Measurements from ENCODE around the gene LAMB3. TPM values are rescaled to one million over a fixed set of nuclear protein-coding genes. Genes with fewer than 3 reads are reported as not detected.

LAMB3 gene
- total and polyA plus RNA-seq, 12 donors: 8.2 to 117 (median 34.7) TPM

DNA sequence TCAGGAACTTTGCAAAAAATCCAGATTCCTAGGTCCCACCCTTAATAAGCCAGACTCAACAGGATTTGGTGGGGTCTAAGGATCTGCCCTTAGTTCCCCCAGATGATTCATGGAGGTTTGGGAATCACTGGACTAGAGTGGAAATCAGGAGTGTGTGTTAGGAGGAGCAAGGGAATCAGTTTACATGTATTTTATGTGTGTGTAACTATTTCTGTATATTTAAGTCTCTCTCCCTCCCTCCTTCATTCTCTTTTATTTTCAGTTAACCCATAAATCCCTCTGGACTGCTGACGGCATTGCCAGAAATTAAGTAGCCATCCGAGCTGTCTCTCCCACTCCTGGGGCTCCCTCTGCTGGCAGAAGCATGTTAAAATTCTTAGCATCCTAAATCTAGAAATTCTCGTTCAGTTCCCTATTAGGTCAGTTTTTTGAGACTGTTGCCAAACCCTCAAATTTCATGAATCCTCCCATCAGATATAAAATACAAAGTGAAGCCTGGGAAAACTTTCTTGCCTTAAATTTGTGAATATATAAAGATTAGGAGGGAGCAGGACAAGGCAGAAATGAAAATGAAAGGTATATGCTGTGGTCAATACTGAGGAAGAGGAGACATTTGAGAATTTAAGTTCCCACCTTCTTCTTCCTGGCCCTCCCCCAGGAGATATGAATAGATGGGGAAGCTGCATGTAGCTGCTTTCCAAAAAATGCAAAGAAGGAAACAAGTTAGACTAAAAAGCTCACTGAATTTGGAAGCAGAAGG is 40.7 kb upstream of the LAMB3 start:
- TF ChIP-seq, protein P1, sequence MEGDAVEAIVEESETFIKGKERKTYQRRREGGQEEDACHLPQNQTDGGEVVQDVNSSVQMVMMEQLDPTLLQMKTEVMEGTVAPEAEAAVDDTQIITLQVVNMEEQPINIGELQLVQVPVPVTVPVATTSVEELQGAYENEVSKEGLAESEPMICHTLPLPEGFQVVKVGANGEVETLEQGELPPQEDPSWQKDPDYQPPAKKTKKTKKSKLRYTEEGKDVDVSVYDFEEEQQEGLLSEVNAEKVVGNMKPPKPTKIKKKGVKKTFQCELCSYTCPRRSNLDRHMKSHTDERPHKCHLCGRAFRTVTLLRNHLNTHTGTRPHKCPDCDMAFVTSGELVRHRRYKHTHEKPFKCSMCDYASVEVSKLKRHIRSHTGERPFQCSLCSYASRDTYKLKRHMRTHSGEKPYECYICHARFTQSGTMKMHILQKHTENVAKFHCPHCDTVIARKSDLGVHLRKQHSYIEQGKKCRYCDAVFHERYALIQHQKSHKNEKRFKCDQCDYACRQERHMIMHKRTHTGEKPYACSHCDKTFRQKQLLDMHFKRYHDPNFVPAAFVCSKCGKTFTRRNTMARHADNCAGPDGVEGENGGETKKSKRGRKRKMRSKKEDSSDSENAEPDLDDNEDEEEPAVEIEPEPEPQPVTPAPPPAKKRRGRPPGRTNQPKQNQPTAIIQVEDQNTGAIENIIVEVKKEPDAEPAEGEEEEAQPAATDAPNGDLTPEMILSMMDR (IDR thresholded peaks at IDR 0.05): peak; percentile 75 to 96 (median 88)
- TF ChIP-seq POLR2A (IDR thresholded peaks at IDR 0.05): no peak
- Histone ChIP-seq H3K27ac (no peak overlapping the region), H3K9me3 (replicated peaks in 1 of 3) (no peaks in the 10 kb centered on the region), H3K27me3 (no peaks in the 10 kb centered on the region), H3K36me3 (replicated peaks in 1 of 2) (no peaks in the 10 kb centered on the region), H3K4me1 (replicated peaks in 1 of 2) (peaks cover 10 to 31% of the 10 kb centered on the region in 2 donors), H3K4me3 (no peak overlapping the region)
- intact Hi-C loops (cut with DNase I): loop anchor here in 1 of 2 donors (2.0 to 10.0 kb wide), 3 partner anchors 52 to 92 kb away; no protein-coding TSS in a partner anchor
- WGBS, 4 donors: 0 to 4% (median 1%) methylated on average over 3 of the region's 3 CpGs
- peak; percentile 77 to 90 (median 82) for DNase-seq

DNA sequence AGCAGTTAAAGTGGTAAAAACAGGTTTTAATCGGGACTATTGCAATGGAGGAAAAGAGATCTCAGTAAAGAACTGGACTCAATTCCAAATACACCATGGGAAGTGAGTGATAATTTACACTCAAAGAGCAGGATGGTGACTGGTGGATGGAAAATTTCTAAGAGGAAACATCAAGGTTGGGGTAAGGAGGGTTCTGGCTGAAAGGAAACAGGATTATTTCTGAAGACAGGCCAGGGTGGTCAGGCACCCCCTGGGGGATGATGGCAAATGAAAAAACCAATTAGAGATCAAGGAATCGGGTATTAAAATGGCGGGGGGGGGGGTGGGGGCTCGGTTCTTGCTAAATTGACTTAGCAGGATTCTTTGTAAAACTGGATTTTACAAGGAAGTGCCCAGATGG is 40.1 kb upstream of the LAMB3 start:
- Histone ChIP-seq H3K27ac (no peak overlapping the region), H3K4me1 (replicated peaks in 1 of 2) (peaks cover 10 to 37% of the 10 kb centered on the region in 2 donors), H3K36me3 (replicated peaks in 1 of 2) (no peaks in the 10 kb centered on the region), H3K9me3 (replicated peaks in 1 of 3) (no peaks in the 10 kb centered on the region), H3K27me3 (no peaks in the 10 kb centered on the region), H3K4me3 (no peak overlapping the region)
- DNase-seq: no peak
- 46 to 54% (median 51%) methylated on average over 4 of the region's 4 CpGs for WGBS, 4 donors
- intact Hi-C loops (cut with DNase I): loop anchor here in 1 of 2 donors (2.0 to 10.0 kb wide), 3 partner anchors 53 to 91 kb away; no protein-coding TSS in a partner anchor
- no peak for TF ChIP-seq POLR2A (IDR thresholded peaks at IDR 0.05)
- TF ChIP-seq, protein P1 (IDR thresholded peaks at IDR 0.05): no peak

- Histone ChIP-seq H3K36me3 (replicated peaks in 1 of 2) (no peaks in the 10 kb centered on the region), H3K9me3 (replicated peaks in 1 of 3) (no peaks in the 10 kb centered on the region), H3K4me1 (replicated peaks in 1 of 2) (peaks cover 4 to 35% of the 10 kb centered on the region in 2 donors), H3K4me3 (no peak overlapping the region), H3K27ac (no peak overlapping the region), H3K27me3 (no peaks in the 10 kb centered on the region)
- TF ChIP-seq, protein P1 (IDR thresholded peaks at IDR 0.05): no peak
- no peak for TF ChIP-seq POLR2A (IDR thresholded peaks at IDR 0.05)
- WGBS, 4 donors: 32 to 48% (median 37%) methylated on average over 3 of the region's 3 CpGs
- intact Hi-C loops (cut with DNase I): loop anchor here in 1 of 2 donors (5.0 to 10.0 kb wide), 2 partner anchors 54 to 59 kb away; no protein-coding TSS in a partner anchor
- DNase-seq: no peak
These were observed 39.0 kb upstream of the LAMB3 start for GRCh38 chr1:209691237-209691636.

DNA sequence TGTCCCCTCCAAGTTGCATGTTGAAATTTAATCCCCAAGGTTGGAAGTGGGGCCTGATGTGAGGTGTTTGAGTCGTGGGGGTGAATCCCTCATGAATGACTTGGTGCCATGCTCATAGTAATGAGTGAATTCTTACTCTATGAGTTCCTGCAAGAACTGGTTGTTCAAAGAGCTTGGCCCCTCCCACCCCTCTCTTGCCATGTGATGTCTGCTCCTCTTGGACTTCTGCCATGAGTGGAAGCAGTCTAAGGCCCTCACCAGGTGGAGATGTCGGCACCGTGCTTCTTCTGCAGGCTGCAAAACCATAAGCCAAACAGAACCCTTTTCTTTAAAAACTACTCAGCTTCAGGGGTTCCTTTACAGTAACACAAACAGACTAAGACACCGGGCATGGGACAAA is 37.3 kb upstream of the LAMB3 start:
- DNase-seq: peak in 3 of 7 donors; percentile 23 to 25 (median 25)
- peaks cover 4 to 45% of the 10 kb centered on the region in 2 donors for H3K4me1 ChIP-seq (replicated peaks in 1 of 2)
- H3K9me3 ChIP-seq (replicated peaks in 1 of 3): no peaks in the 10 kb centered on the region
- TF ChIP-seq, protein P1 (IDR thresholded peaks at IDR 0.05): no peak
- no peak for TF ChIP-seq POLR2A (IDR thresholded peaks at IDR 0.05)
- no peak overlapping the region for H3K4me3 ChIP-seq
- intact Hi-C loops (cut with DNase I): loop anchor here in 1 of 2 donors (10.0 kb wide), 1 partner anchor 55 kb away; no protein-coding TSS in a partner anchor
- H3K36me3 ChIP-seq (replicated peaks in 1 of 2): no peaks in the 10 kb centered on the region
- no peaks in the 10 kb centered on the region for H3K27me3 ChIP-seq
- WGBS, 4 donors: 61 to 82% (median 77%) methylated on average over 4 of the region's 4 CpGs
- H3K27ac ChIP-seq: peak overlapping the region in 1 of 5 donors; percentile 4

Data from adrenal gland (tissue), 12 donors.